GM18511 (cell line): ENCODE measurements around the gene ACSL5.
"Not testable (repeated sequence)": the region's sequence is repeated elsewhere in the genome, so short reads cannot be mapped to it uniquely, and the experiment has no call there.

Experiments used
- ATAC-seq: cut with Tn5 transposase; IDR thresholded peaks from one replicate; pipeline ENCODE4 v1.9.1; 2021; ENCODE audit warnings: mild to moderate bottlenecking, moderate library complexity; ENCODE audit not compliant: unreplicated experiment

Gene ACSL5

GRCh38 chr10:112348759-112349158, 25.2 kb upstream of the ACSL5 start:
- no peak for ATAC-seq

DNA sequence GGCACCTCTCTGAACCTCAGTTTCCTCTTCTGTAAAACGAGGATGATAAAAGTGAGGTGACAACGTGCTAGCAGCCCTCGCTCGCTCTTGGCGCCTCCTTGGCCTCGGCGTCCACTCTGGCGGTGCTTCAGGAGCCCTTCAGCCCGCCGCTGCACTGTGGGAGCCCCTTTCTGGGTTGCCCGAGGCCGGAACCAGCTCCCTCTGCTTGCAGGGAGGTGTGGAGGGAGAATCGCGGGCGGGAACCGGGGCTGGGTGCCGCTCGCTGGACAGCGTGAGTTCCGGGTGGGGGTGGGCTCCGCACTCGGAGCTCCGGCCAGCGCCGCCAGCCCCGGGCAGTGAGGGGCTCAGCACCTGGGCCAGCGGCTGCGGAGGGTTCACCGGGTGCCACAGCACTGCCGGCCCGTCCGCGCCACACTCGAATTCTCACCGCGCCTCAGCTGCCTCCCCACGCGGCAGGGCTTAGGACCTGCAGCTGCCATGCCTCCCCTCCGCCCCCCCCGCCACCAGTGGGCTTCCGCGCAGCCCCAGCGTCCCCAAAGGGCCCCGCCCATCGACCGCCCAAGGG, 24.3 kb upstream of the ACSL5 start:
- ATAC-seq = no peak

DNA sequence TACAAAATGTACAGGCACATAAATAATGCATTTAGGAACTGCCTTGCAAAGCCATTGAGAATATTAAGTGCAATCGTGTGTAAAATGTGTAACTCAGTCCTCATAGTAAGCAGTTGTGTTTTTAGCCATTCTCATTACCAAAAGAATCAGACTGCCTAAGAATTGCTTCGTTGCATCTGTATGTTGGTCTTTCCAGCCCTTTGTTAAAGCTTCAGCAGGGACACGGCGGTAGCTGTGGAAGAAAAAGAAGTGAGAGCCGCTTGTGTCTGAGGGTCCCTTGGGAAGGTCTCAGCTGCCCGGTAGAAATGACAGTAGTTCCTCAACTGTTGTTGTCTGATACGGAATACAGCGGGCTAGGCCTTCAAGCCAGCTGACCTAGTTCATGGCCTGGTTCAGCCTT, 22.8 kb upstream of the ACSL5 start:
- ATAC-seq = no peak

- no peak for ATAC-seq
Measured at GRCh38 chr10:112352044-112352443, 21.9 kb upstream of the ACSL5 start.

DNA sequence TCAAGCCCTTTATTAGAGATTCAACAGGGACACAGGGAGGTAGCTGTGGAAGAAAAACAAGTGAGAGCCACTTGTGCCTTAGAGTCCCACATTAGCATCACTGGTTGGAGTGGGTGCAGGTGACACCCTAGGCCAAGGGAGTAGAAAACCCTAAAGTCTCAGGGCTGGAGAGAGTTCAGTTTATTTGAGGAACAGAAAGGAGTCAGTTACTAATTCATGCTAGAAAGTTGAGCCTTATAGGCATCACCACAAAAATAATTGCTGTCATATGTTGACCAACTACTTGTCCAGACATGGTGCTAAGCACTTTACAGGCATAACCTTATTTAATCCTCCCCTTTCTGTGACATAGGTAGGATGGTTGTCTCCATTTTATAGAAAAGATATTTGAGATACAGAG, 20.9 kb upstream of the ACSL5 start:
- ATAC-seq = peak; percentile 51

DNA sequence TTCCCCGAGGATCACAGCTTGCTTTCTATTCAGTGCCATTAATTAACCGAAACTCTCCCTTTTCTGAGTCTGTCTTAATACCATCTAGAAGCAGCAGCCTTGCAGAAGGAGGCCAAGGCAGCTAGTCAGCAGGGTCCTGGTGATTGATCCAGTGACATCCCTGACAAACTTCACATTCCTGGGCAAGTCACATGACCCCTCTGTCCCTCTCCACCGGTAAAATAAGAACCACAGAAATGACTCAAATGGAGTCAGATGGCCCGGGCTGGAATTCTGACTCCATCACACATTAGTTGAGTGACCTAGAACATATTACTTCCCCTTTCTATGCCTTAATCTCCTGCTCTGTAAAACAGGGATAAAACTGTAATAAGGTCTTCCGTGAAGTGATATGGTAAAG, 17.2 kb upstream of the ACSL5 start:
- ATAC-seq = no peak

DNA sequence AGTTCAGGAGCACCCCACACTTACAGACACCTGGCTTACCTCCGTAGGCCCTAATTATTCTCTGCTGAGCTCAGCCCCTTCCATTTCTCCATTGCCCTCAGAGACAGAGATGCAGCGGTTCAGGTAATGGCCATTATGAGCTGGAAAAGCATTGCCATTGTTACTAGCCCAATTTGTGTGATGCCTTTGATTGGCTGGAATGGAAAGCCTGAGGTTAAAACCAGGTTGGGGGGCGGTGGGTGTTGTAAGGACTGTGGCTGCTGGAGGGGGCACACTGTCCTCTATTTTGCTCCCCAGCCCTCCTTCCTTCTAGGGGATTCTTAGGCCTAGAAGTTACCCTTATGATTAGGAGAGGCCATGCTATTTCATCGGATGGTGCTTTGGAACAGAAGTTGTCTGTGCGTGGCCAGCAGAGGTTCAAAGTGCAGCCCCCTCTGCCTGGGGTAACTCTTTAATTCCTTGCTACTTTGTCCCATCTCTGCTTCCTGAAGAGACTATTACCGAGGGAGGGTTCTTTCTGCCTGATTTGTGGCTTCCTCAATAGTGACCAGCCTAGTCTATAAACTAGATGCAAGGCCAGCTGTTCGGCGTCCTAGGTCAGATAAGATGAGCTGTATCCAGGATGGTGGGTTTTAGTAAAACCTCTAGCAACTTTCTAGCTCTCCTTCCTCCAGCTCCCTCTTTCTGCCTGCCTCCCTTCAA, 14.2 kb upstream of the ACSL5 start:
- ATAC-seq = no peak

GRCh38 chr10:112360308-112361270, 13.3 kb upstream of the ACSL5 start:
- no peak for ATAC-seq

DNA sequence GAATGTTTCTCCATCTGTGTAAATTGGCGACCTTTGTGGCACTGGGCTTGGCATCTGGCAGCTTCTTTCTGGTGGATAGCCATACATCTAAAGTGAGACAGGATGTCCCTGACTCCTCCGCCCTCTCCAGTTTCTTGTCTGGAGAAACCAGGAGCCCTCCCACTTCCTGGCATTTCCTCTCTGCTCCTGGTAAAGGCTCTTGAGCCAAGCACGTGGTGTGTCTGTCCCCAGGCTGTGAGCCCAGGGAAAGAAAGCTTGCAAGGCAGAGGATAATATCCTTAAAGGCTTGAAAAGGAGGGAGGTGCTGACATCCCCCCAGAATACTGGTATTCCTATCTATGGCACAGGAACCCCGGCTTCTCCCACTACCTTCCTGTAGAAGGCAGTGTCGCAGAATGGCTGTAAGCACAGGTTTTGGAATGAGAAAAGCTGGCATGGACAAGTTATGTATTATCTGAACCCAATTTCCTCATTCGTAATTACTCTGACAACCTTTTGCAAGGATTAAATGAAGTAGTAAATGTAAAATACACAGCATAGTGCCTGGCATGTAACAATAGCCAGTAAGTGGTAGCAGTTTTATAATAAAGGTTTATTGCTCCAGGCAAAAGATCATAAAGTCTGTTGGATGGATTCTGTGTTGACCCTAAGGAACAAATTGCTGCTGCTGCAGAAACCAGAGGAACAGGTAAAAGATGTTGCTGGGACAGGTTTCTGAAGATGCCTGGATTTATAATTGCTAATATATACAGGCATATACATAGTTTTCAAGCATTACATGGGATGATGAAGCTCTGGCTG, 11.8 kb upstream of the ACSL5 start:
- ATAC-seq = no peak

DNA sequence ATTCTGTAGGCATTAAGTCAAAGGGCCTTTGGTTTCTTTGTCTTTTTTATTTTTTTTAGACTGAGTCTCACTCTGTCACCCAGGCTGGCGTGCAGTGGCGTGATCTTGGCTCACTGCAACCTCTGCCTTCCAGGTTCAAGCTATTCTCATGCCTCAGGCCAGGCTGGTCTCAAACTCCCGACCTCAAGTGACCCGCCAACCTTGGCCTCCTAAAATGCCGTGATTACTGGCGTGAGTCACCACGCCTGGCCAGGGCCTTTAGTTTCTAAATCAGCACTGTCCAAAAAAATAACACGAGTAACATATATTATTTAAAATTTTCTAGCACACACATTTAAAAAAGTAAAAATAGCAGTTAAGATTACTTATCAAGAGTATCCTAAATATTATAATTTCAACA, 11.1 kb upstream of the ACSL5 start:
- no peak for ATAC-seq

DNA sequence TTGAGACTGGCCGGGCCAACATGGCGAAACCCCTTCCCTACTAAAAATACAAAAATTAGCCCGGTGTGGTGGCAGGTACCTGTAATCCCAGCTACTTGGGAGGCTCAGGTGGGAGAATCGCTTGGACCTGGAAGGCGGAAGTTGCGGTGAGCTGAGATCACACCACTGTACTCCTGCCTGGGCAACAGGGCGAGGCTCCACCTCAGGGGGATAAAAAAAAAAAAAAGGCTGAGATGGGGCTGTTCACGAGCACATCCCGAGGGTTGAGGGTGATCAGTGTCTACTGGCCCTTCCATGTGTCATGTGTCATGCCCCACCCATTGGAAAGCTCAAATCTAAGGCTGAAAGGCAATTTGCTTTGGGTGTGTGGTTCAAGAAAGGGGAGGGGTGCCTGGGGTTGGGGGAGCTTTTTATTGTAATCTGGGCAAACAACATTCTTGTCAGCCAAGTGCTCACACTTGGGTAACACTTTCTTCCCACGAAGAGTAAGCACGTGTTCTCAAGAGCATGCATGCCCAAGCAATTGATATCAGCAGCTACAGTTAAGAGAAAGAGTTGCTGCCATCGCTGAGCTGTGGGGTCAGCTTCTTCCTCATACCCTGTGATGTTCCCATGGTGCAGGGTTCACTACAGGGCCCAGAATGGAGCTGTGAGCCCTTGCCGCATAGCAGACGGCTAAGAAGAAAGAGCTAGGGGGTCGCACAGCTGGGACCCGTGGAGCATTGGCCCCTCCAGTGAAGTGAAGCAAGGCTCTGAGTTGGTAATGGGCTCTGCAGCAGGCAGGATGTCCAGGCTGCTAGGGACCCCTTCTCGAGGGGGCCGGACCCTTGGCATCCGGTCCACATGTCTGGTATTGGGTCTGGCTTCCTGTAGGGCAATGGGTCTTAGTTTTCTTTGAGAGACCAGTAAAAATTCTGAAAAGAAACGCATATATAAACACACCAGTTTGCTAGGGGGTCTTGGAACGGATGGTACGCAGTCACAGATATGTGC, 9.9 kb upstream of the ACSL5 start:
- ATAC-seq = no peak

- no peak for ATAC-seq
Measured at GRCh38 chr10:112365014-112365432, 8.9 kb upstream of the ACSL5 start.

- ATAC-seq = no peak
Measured at GRCh38 chr10:112365451-112365850, 8.5 kb upstream of the ACSL5 start.

- no peak for ATAC-seq
Measured at GRCh38 chr10:112366992-112367391, 6.9 kb upstream of the ACSL5 start.

- no peak for ATAC-seq
Measured at GRCh38 chr10:112367516-112367915, 6.4 kb upstream of the ACSL5 start.

- peak; percentile 92 for ATAC-seq
Measured at GRCh38 chr10:112369495-112370423, 4.2 kb upstream of the ACSL5 start.

DNA sequence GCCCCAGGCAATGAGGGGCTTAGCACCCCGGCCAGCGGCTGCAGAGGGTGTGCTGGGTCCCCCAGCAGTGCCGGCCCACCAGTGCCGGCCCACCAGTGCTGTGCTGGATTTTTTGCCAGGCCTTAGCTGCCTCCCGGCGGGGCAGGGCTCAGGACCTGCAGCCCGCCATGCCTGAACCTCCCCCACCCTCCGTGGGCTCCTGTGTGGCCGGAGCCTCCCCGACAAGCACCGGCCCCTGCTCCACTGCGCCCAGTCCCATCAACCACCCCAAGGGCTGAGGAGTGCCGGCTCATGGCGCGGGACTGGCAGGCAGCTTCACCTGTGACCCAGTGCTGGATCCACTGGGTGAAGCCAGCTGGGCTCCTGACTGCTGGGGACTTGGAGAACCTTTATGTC, 3.5 kb upstream of the ACSL5 start:
- no peak for ATAC-seq

DNA sequence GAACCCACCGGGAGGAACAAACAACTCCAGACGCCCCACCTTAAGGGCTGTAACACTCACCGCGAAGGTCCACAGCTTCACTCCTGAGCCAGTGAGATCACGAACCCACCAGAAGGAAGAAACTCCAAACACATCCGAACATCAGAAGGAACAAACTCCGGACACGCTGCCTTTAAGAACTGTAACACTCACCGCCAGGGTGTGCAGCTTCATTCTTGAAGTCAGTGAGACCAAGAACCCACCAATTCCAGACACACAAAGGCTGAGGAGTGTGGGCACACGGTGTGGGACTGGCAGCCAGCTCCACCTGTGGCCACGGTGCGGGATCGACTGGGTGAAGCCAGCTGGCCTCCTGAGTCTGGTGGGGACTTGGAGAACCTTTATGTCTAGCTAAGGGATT, 2.6 kb upstream of the ACSL5 start:
- ATAC-seq = not testable (repeated sequence)
